Chondrocyte (in vitro differentiated cells): Measurements from ENCODE around the gene ZBTB8A. TPM values are rescaled to one million over a fixed set of nuclear protein-coding genes. Genes with fewer than 3 reads are reported as not detected.

Source experiments
- DNase-seq: peaks from one replicate; pipeline ENCODE4 v3.0.0; 2021; ENCODE audit warnings: mixed read lengths, low spot score
- H3K27ac Mint-ChIP-seq: one replicate; pipeline ENCODE4 v1.8.0; 2021; ENCODE audit warnings: mild to moderate bottlenecking, moderate library complexity, mixed read lengths; ENCODE audit not compliant: unreplicated experiment
- H3K27me3 Mint-ChIP-seq: 2 replicates; pipeline ENCODE4 v1.8.0; 2021; ENCODE audit warnings: low read depth, mixed read lengths
- H3K36me3 Mint-ChIP-seq: 2 replicates; pipeline ENCODE4 v1.8.0; 2021; ENCODE audit warnings: low read depth, mixed read lengths
- H3K4me1 Mint-ChIP-seq: 2 replicates; pipeline ENCODE4 v1.8.0; 2021; ENCODE audit warnings: low read depth, mild to moderate bottlenecking, mixed read lengths
- H3K4me3 Mint-ChIP-seq: one replicate; pipeline ENCODE4 v1.8.0; 2021; ENCODE audit warnings: mild to moderate bottlenecking, moderate library complexity, mixed read lengths; ENCODE audit not compliant: unreplicated experiment
- H3K9me3 Mint-ChIP-seq: 2 replicates; pipeline ENCODE4 v1.8.0; 2021; ENCODE audit warnings: low read depth, mixed read lengths
- CTCF ChIP-seq: fragments of 200-600 bp; sonication (generic); IDR thresholded peaks from 2 replicates; pipeline ENCODE4 v1.5.0; 2021; ENCODE audit warnings: antibody characterized with exemption, mild to moderate bottlenecking, moderate library complexity
- total RNA-seq: library from RNA; stranded (reverse); gene quantifications from 3 replicates; pipeline ENCODE4 v1.2.1, GENCODE V29; 2021

The ZBTB8A gene
- total RNA-seq, 1 donor from 2014 or later = 12.7 TPM

- Mint-ChIP-seq H3K27me3 (no peaks in the 10 kb centered on the region), H3K4me3 (no peak overlapping the region), H3K4me1 (peaks cover 3% of the 10 kb centered on the region), H3K27ac (no peak overlapping the region), H3K36me3 (peaks cover 14% of the 10 kb centered on the region), H3K9me3 (no peaks in the 10 kb centered on the region)
- DNase-seq = no peak
- no peak for TF ChIP-seq CTCF
These were observed 53.7 kb downstream of the ZBTB8A start for GRCh38 chr1:32592943-32593342.

GRCh38 chr1:32600034-32600433, 60.8 kb downstream of the ZBTB8A start:
- Mint-ChIP-seq H3K9me3 (no peaks in the 10 kb centered on the region), H3K4me1 (peaks cover 3% of the 10 kb centered on the region), H3K4me3 (no peak overlapping the region), H3K27me3 (no peaks in the 10 kb centered on the region), H3K36me3 (peaks cover 14% of the 10 kb centered on the region), H3K27ac (no peak overlapping the region)
- TF ChIP-seq CTCF = no peak
- DNase-seq = no peak

GRCh38 chr1:32605711-32606424, 66.6 kb downstream of the ZBTB8A start:
- no peak for TF ChIP-seq CTCF
- Mint-ChIP-seq H3K27ac (no peak overlapping the region), H3K36me3 (peaks cover 3% of the 10 kb centered on the region), H3K4me3 (no peak overlapping the region), H3K9me3 (no peaks in the 10 kb centered on the region), H3K27me3 (no peaks in the 10 kb centered on the region), H3K4me1 (no peaks in the 10 kb centered on the region)
- DNase-seq = no peak

- H3K27ac Mint-ChIP-seq = no peak overlapping the region
- H3K4me1 Mint-ChIP-seq = no peaks in the 10 kb centered on the region
- TF ChIP-seq CTCF = no peak
- no peak overlapping the region for H3K4me3 Mint-ChIP-seq
- DNase-seq = no peak
- no peaks in the 10 kb centered on the region for H3K27me3 Mint-ChIP-seq
- H3K36me3 Mint-ChIP-seq = peaks cover 3% of the 10 kb centered on the region
- no peaks in the 10 kb centered on the region for H3K9me3 Mint-ChIP-seq
These were observed 67.5 kb downstream of the ZBTB8A start for GRCh38 chr1:32606565-32607371.

- no peak for TF ChIP-seq CTCF
- peaks cover 6% of the 10 kb centered on the region for H3K4me1 Mint-ChIP-seq
- H3K27me3 Mint-ChIP-seq = no peaks in the 10 kb centered on the region
- no peaks in the 10 kb centered on the region for H3K36me3 Mint-ChIP-seq
- no peak for DNase-seq
- H3K27ac Mint-ChIP-seq = no peak overlapping the region
- no peak overlapping the region for H3K4me3 Mint-ChIP-seq
- no peaks in the 10 kb centered on the region for H3K9me3 Mint-ChIP-seq
These were observed 70.0 kb downstream of the ZBTB8A start for GRCh38 chr1:32609180-32609579.
